ENCODE measurements around the gene LMNTD1. TPM values are rescaled to one million over a fixed set of nuclear protein-coding genes. Genes with fewer than 3 reads are reported as not detected.

Gene LMNTD1
- total and polyA plus RNA-seq, 2 experiments from 2014 or later: not detected

GRCh38 chr12:25501549-25501948 lies 51.5 kb downstream of the LMNTD1 start (continued):
- no peak for TF ChIP-seq ZNF462 (CRISPR knock-in tag; IDR thresholded peaks at IDR 0.05)
- no peak for TF ChIP-seq STAT1 (IDR thresholded peaks at IDR 0.05; ENCODE audit: unreplicated experiment)
- no peak for TF ChIP-seq ZNF114 (CRISPR knock-in tag; IDR thresholded peaks at IDR 0.05)
- no peak for TF ChIP-seq CREB1 (CRISPR knock-in tag; IDR thresholded peaks at IDR 0.05; ENCODE audit: low read depth)
- no peak for TF ChIP-seq NANOG (IDR thresholded peaks at IDR 0.05; ENCODE audit: borderline replicate concordance)
- no peak for TF ChIP-seq REST (IDR thresholded peaks at IDR 0.05; ENCODE audit: unreplicated experiment)
- no peak for TF ChIP-seq ETS1 (IDR thresholded peaks at IDR 0.05)
- no peak for TF ChIP-seq EZH2phosphoT487 (IDR thresholded peaks at IDR 0.05; ENCODE audit: unreplicated experiment)
- no peak for TF ChIP-seq EZH2 (IDR thresholded peaks at IDR 0.05; ENCODE audit: low read depth, unreplicated experiment)
- no peak for TF ChIP-seq JUNB (IDR thresholded peaks at IDR 0.05; ENCODE audit: unreplicated experiment)

Data from GM23338 (cell line).